GM18508 (cell line): Measurements from ENCODE around the gene TAPT1.
"Not testable (repeated sequence)": the region's sequence is repeated elsewhere in the genome, so short reads cannot be mapped to it uniquely, and the experiment has no call there.

Experiments
- ATAC-seq: cut with Tn5 transposase; IDR thresholded peaks from one replicate; pipeline ENCODE4 v1.9.1; 2021; ENCODE audit warnings: moderate number of reproducible peaks; ENCODE audit not compliant: insufficient read depth, unreplicated experiment

TAPT1 gene

DNA sequence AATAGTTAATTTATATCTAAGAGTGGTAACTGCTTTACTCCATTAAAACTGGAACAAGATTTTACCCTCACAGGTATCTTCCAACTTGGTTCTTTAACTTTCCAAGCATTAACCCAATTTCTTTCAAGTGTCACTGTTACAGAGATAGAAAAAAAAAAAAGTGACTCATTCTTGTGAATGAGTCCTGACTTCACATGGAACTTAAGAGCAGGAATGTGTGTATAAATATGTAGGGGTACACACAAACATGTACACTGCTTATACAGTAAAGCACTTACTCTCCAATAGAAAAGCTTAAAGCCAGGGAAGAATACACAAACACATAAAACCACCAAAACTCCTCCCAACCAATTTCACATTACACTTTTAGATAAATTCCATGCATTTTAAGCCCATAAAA lies 38.8 kb downstream of the TAPT1 start:
- no peak for ATAC-seq

DNA sequence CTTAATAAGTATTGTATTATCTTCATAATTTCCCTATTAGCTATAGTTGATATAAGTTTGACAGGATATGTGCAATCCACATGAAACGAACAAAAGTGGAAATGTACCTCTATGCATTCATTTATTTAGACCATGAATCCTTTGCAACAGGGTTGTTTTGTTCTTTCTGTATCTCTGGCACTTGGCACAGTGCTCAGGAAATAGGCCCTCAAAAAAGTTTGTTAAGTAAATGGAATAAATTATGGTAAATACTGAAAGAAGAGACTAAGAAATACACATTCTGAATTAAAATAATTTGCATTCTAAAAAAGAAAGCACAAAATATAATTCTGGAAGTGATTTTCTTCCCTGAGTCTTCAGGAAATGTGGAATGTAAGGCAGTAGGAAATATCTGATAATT lies 39.3 kb downstream of the TAPT1 start:
- no peak for ATAC-seq

DNA sequence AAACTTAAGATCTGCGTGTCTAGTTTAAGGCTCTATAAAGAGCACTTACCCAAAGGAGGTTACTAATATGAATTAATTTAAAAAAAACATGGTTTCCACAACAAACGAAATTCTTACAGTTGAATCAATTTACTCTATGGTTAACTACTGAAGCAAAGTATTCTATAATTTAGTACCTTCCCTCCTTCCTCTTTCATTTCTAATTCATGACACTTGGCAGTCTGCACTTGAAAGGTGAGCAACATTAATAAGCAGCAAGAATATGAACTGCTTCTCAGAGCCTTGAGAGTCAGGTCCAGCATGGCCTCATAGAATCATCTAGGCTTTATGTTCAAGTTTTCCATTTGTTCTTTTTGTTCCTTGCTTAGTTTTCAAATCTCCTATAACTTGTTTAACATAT lies 42.7 kb downstream of the TAPT1 start:
- no peak for ATAC-seq

DNA sequence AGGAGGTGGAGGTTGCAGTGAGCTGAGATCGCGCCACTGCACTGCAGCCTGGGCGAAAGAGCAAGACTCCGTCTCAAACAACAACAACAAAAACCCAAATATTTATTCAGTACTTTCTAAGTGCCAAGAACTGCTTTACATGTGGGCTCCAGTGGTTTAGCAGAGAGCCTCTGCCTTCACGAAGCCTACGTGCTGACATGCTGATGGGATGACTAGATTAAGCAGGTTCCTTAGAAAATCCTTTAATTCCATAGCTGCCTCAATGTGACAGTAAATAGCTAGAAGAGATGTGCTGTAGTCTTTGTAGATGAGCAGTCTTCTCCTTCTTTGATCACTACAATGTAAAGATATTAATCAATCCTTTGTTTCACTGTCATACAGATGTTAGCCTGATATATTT lies 49.6 kb downstream of the TAPT1 start:
- no peak for ATAC-seq

DNA sequence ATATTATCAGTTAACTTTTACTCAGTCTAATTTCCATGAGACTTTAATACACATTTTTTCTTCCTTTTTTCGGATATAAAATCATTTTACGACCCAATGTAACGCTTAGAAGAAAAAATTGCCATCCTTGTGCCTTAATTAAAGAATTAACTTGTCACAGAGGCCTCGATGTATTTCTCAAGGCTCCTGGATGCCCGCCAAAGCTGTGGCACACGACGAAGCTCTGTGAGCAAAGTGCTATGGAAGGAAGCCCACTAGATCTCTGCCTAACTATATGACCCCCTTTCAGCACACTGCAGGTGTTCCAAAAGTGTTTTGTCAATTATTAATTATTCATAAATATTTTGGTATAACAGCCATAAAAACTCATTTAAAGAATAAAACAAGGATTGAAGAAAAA lies 54.4 kb downstream of the TAPT1 start:
- no peak for ATAC-seq

DNA sequence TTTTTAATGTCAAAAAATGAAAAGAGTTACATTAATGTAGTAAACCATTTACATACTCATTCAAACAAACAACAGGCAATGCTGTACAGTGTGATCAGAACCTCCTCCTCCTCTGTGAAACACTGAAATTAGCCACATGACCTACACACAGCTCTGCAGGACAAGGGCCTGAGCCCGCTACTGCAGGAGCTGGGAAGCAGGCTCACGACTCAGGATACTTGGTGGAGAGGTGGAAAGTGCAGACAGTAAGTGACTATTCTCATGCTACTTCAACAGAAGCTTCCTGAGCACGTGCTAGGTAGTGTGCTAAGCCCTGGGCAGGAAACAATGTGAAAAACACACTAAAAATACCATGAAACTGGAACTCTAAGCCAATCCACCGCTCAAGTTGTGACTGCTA lies 56.8 kb downstream of the TAPT1 start:
- no peak for ATAC-seq

DNA sequence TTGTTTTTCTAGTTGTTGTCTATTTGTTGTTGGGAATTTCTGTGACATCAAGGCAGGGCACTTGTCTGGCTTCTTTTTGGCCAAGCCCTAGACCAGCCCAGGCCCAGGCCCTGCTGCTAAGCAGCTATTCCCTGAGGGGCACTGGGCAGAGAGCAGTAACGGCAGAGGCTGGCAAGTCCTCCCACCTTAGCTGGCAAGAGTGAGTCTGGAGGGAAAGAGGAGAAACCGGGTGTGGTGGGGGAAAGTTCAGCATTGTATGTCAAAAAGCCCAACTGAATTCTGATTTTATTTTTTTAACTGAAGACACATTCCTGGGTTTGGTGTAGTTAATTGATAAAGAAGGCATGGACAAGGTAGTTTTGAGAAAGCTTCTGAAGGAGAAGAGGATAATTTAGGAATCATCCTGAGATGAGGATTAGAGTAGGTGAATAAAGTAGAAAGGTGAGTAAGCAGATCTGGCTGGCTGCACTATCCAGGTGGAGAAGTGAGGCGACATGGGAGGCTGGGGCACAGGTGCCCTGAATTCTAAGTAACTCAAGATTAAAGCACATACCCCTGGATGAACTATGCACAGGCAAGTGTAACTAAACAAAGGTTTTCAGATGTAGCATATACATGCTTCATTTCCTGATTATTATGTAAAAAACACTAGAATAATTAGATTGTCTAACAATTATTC lies 57.4 kb downstream of the TAPT1 start:
- ATAC-seq, result no peak

DNA sequence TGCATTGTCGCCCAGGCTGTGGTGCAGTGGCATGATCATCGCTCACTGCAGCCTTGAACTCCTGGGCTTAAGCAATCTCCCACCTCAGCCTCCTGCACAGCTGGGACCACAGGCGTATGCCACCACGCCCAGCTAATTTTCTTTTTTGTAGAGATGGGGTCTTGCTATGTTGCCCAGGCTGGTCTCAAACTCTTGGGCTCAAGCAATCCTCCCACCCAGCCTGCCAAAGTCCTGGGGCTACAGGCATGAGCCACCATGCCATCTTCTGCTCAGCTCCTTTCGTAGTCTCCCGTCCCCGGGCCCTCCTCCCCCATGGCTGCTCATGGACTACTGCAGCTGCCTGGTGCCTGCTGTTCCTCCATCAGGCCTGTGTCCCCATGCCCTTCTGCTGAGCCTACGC lies 58.1 kb downstream of the TAPT1 start:
- ATAC-seq, result no peak

DNA sequence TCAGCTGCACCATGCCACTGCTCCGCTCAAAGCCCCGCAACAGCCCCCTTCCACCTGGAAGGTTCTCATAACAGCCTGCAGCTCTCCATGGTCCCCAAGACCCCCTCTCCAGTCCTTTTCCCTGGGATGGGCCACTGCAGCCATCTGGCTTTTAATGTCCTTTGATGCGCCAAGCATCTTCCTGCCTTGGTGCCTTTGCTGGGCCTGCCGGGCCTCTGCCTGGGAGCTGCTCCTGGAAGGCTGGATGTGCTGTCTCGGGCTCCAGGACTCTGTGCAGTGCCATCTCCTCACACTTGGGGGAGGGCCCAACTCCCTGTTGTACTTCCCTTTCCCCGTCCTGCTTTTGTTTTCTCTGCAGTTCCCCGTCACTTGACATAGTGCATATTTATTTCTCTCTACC lies 60.3 kb downstream of the TAPT1 start:
- ATAC-seq, result no peak

DNA sequence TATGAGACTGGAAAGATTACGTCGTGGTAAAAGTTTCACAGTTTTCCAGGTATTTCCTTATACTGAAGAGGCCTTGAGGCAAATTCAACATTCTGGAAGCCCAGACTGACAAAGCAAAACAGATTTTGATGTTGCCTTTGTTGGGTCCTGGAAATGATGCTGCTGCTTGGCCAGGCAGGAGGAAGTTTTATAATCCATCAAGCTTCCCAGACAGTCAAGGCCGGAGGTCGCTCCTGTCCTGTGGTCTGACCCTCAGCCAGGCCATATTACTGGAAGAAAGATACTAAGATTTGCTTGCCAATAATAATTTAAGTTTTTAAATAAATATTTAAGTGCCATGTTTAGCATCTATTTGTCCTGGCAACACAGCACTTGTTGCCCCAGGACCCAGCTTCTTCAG lies 63.4 kb downstream of the TAPT1 start:
- no peak for ATAC-seq

DNA sequence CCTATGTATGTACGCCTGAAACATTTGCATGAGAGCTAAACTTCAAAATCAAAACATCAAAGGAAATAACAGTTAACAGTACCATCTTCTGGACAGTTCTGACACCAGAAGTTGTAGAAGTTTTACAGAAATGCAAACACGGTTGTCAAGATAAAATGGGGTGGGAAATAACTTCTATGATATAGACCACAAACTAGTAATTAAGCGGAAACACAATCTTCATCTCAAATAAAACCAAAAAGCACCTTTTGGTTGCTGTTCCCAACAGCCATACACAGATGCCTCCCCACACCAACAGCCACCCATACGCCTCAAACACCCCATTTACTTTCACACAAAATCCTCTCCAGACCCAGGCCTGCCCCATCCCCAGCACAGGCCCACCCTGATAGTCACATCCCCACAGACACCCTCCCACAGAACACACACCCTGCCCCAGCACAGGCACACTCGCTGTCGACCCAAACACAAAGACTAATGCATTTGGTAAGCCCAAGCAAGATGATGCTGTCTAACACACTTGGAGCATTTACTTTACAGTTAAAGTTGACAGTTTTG lies 64.3 kb downstream of the TAPT1 start:
- ATAC-seq, result no peak

DNA sequence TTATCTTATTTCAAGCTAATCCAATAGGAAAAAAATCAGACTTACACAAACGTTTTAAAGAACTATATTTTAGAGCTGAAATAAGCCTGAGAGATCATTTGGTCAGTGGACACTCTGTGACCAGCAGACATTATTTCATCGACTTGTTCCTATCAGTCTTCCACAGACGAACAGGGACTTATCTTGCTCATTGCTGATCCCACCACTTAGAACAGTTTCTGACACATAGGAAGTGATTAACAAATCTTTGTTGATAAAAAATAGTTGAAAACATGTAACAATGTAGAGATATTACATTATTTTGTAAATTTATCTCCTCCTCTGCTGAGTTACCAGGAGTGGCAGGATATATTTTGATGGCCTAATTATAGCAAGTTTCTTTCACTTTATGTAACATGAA lies 65.8 kb downstream of the TAPT1 start:
- ATAC-seq, result no peak

DNA sequence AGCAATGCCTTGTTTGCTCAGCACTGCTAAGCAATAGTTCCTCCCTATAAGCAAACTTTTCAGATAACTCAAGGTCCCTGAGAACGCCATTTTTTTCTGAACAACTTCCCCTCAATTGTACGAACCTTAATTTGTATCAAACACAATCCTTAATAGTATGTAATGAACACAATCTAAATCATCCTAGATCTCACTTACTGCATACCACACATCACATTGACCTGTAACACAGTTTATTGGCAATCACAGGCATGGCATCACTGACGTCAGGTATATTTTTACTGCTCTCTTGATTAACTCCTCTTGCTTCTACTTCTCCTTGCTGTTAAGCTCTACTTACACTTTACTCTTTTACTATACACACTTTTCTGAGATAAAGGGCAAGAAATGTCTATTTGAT lies 67.0 kb downstream of the TAPT1 start:
- no peak for ATAC-seq

DNA sequence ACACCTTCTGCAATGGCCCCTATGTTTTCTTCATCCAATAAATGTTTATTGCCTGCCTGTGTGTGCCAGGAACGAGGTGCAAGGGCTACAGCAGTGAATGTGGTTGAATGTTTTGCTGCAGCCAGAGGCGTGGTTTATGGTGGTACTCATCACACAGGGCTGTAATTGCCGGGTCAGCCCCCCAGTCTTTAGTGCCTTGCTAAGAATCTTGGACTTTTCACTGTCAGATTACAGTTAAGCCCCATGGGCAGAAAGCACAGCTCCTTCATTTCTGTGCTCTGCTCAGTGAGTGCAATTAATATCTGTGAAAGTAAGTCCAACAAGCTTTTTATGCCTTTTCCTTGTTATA lies 67.8 kb downstream of the TAPT1 start:
- ATAC-seq, result no peak

DNA sequence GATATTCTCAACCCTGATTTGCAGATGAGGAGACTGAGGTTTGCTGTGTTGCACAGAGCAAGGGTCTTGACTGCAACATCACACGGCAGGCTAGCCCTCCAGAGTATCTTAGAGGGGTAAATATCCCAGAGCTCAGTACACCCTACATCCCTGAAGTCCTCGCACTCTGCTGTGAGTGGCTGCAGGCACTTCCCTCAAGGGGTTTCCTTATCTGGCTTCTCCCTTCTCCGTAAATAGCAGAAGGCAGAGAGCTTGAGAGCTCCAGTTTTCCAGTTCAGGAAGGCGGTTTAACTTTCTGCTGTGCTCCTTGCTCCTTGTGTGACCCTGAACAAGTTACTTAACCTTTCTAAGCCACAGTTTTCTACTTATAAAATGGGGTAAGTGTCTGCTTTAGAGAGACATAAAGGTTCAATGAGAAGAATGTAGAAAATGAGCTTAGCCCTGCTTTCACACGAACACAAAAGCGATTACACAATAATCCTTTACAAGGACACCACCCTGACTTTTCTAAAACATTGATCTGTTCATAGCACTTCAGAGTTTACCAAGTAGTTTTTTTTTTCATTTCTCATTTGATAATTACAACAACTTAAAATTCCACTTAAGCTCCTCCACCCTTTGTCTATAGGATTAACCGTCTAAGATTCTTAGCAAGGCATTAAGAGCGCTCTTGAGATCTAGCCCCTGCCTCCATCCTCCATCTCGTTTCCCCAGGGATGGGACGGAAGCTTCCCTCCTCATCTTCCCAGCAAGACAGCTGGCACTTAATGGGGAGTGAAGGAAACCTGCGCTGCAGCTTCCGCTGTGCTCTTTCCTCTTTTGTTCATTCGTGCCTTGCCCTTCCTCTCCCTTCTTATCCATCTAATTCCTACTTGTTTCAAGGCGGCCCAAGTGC lies 68.4 kb downstream of the TAPT1 start:
- ATAC-seq, result no peak

DNA sequence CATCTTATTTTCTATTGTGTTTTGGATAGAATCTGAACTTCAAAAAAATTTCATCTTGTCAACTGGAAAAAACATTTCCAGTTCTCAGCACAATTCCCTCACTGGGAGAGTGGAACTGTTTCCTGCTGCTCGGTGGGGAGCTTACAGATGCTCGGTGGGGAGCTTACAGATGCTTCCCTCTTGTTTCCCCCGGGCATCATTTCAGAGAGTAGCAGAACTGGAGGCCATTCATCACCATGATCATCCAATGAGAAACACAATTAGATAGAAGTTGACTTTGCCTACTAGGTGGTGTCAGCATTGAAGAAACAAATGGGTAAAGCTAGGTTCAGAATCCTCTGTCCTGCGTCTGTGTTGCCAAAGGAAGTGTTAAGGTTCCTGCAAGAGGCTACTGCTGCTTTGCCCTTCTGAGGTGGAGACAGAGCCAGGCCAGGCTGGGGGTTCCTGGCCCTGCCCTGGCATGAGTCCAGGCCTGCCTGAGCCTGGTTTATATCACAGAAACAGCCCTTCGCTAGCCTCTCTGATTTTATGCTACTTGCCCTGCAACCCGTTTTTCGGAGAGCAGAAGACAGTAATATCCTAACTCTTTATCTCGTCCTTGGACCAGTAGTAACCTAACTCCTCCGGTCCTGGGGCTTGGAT lies 70.6 kb downstream of the TAPT1 start:
- no peak for ATAC-seq

DNA sequence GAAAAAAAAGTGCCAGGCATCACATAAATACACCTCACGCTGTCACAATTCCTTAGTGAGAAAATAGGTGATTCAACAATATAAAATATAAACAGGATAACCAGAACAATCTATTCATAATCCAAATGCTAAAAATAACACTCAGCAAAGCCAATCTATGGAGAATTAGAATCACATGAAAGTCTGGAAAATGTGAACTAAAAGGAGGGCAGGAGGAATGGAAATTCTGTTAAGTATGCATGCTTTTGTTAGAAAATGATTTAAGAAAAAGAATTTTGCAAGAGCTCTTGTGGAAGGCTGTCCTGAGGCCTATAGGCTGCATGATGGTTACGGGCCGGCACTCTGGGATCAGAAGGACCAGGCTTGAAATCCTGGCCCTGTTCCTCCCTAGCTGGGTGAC lies 71.8 kb downstream of the TAPT1 start:
- no peak for ATAC-seq

DNA sequence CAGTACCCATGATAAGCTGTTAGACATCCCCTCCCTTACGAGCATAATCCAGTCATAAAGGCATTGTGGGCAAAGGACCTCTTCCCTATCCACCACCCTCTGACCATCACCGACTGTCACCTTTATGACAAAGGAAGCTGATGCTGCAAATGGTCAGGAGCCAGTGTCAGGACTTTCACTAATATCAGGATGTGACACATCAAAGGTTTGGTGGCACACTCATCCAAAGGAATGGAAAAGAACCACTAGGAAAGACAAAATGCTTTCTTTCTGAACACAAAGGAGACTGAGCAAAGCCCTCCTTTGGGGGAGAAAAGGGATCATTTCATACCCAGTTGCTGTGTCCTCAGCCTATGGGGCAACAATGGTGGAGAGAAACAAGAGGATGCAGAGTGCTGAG lies 75.6 kb downstream of the TAPT1 start:
- ATAC-seq, result no peak

DNA sequence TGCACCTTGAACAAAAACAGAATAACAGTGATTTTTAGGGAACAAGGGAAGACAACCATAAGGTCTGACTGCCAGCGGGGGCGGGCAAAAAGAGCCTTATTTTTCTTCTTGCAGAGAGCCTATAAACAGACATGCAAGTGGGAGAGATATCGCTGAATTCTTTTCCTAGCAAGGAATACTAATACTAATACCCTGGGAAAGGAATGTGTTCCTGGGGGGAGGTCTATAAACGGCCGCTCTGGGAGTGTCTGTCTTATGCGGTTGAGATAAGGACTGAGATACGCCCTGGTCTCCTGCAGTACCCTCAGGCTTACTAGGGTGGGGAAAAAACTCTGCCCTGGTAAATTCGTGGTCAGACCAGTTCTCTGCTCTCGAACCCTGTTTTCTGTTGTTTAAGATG lies 81.4 kb downstream of the TAPT1 start:
- ATAC-seq, result not testable (repeated sequence)

DNA sequence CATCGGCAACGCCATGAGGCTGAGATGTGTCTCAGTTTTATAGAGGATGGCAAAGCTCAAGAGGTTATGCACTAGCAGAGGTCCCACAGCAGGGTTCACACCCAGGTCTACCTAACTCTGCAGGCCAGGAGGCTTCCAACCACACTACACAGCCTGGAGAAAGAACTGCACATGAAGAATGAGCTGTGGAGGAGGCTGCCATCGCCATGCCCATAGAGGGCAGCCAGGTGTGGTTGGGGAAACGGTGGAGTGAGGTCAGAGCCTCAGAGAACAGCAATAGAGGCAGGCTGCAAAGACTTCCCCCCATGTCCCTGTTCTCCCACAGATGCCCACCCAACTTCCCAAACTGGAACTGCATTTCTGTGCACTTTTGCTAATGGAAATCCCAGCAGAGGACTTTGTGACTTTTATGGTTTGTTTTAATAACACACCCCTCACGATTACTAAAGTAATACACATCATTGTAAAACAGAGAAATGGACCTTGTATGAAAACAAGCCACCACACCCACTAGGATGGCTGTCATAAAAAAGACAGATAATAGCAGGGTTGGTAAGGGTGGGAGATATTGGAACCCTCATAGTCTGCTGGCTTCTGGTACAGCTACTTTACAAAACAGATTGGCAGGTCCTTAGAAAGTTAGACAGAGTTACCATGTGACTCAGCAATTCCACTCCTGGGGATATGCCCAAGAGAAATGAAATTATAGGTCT lies 83.5 kb downstream of the TAPT1 start:
- ATAC-seq, result no peak

DNA sequence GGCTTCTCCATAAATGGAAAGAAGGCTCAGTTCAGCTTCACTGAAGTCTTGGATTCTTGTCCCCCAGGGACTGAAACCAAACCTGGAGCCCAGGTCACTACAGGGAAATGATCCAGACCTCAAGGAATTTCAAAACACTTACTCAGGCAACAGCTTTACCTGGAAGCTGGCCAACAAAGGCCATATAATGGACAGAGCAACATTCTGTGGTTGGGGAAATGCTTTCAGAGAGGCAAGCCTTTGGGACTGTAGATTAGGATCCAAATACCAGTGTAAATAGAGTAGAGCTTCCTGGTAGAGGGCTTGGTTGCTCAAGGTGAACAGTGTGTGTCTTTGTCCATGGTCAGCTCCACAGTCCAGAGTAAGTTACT lies 85.4 kb downstream of the TAPT1 start:
- ATAC-seq, result no peak
